Panc1 (cell line): ENCODE data around the gene POLDIP2. TPM values are rescaled to one million over a fixed set of nuclear protein-coding genes. Genes with fewer than 3 reads are reported as not detected.

Experiments
- ATAC-seq: fragments of 200-7000 bp; cut with Tn5 transposase; 2 replicates; pipeline ENCODE4 v1.9.1; 2020; ENCODE audit warnings: mild to moderate bottlenecking, moderate library complexity
- BruUV-seq: library from RNA; stranded (reverse); fragments of 400-500 nt; replicated peaks from 2 replicates; lab custom pipeline; 2021; lab: Mats Ljungman, UMichigan
- CTCF ChIA-PET: fragments of 300-600 bp; sonication (Branson Sonifier 250); formaldehyde crosslinking; loops from one replicate; lab custom pipeline; 2022; ENCODE audit warnings: antibody characterized with exemption; lab: Charles Lee
- POLR2A ChIA-PET: fragments of 300-600 bp; sonication (Branson Sonifier 250); formaldehyde crosslinking; loops from one replicate; lab custom pipeline; 2022; ENCODE audit warnings: antibody characterized with exemption; lab: Charles Lee
- DNase-seq: peaks from one replicate; pipeline ENCODE4 v3.0.0-alpha.2; 2010; ENCODE audit warnings: low read depth, low spot score
- H3K27ac ChIP-seq: 2 replicates; pipeline ENCODE4 v1.5.1; 2011; ENCODE audit warnings: mild to moderate bottlenecking, low read length, inconsistent platforms
- H3K27me3 ChIP-seq: fragments of 200-500 bp; sonication (Bioruptor generic); 2 replicates; pipeline ENCODE4 v1.6.0; 2014; ENCODE audit warnings: low read length, inconsistent platforms; ENCODE audit not compliant: control insufficient read depth, insufficient read depth
- H3K36me3 ChIP-seq: fragments of 200-500 bp; sonication (Bioruptor generic); 2 replicates; pipeline ENCODE4 v1.5.1; 2014; ENCODE audit warnings: inconsistent platforms, mild to moderate bottlenecking, low read length, moderate library complexity; ENCODE audit not compliant: control insufficient read depth, insufficient read depth
- H3K4me1 ChIP-seq: 2 replicates; pipeline ENCODE4 v1.5.1; 2011; ENCODE audit warnings: inconsistent platforms, mild to moderate bottlenecking, low read length, moderate library complexity; ENCODE audit not compliant: control insufficient read depth, insufficient read depth
- H3K4me3 ChIP-seq, 2 experiments: 2 replicates each; pipeline ENCODE4 v1.5.1; 2011 to 2012; ENCODE audit warnings: low read depth in 2 of 2, low read length in 2 of 2, mild to moderate bottlenecking in 2 of 2, inconsistent platforms in 1 of 2, moderate library complexity in 1 of 2
- H3K9me3 ChIP-seq: fragments of 200-500 bp; sonication (Bioruptor generic); 2 replicates; pipeline ENCODE4 v1.5.1; 2014; ENCODE audit warnings: low read depth, mild to moderate bottlenecking, inconsistent platforms, low read length, moderate library complexity; ENCODE audit not compliant: control insufficient read depth, insufficient read depth
- CTCF ChIP-seq: fragments of 450-650 bp; IDR thresholded peaks from 2 replicates; pipeline ENCODE4 v1.5.1; 2017; ENCODE audit warnings: mild to moderate bottlenecking
- POLR2AphosphoS5 ChIP-seq: IDR thresholded peaks from 2 replicates; pipeline ENCODE4 v1.6.1; 2012; ENCODE audit warnings: mild to moderate bottlenecking, low read depth, low read length, moderate library complexity
- REST ChIP-seq, 2 experiments: IDR thresholded peaks; 2 replicates each; pipeline ENCODE4 v1.6.1; 2011 to 2012; ENCODE audit warnings: low read depth in 2 of 2, control low read depth in 1 of 2, low read length in 1 of 2, mild to moderate bottlenecking in 1 of 2, moderate library complexity in 1 of 2; ENCODE audit not compliant: insufficient read depth in 1 of 2
- SIN3A ChIP-seq: IDR thresholded peaks from 2 replicates; pipeline ENCODE4 v1.6.1; 2012; ENCODE audit warnings: low read depth, mild to moderate bottlenecking, low read length, moderate library complexity, borderline replicate concordance; ENCODE audit not compliant: insufficient read depth
- TCF7L2 ChIP-seq: IDR thresholded peaks from 2 replicates; pipeline ENCODE4 v1.6.1; 2011; ENCODE audit warnings: mild to moderate bottlenecking, low read depth, low read length, inconsistent platforms
- in situ Hi-C: cut with HindIII; loops from 2 replicates; pipeline ENCODE4 v1.10.0; 2016; ENCODE audit warnings: low sequenced_read_pairs, low pct_unique_long_range_greater_than_20kb
- intact Hi-C: fragments of 100-400 bp; cut with micrococcal nuclease; formaldehyde crosslinking; loops from one replicate; pipeline ENCODE4 v1.10.0; 2022; ENCODE audit not compliant: unreplicated experiment
- total RNA-seq: library from RNA; stranded (reverse); gene quantifications from one replicate; pipeline ENCODE4 v1.2.1, GENCODE V29; 2021; ENCODE audit not compliant: unreplicated experiment

The POLDIP2 gene
- total RNA-seq, 1 experiment from 2014 or later: 175 TPM

- Histone ChIP-seq H3K27ac (peak within 1 kb of the TSS; percentile 64), H3K4me3 (peak within 1 kb of the TSS; percentile 59 to 73), H3K4me1 (peaks cover 8% of the 10 kb centered on the region), H3K36me3 (no peaks in the 10 kb centered on the region), H3K9me3 (no peaks in the 10 kb centered on the region), H3K27me3 (no peaks in the 10 kb centered on the region)
- CTCF ChIA-PET: interaction anchor here (1.1 to 1.7 kb wide), 2 partner anchors 11 kb away, joined by 4 to 8 read pairs; no protein-coding TSS in a partner anchor
- DNase-seq: no peak
- no peak for TF ChIP-seq CTCF
- in situ Hi-C loops (no loop called here), intact Hi-C loops (no loop called here)
- peak; percentile 92 for ATAC-seq
- BruUV-seq: no TSS peak
- POLR2A ChIA-PET: interaction anchor here (0.6 kb wide), 1 partner anchor 54 kb away, joined by 7 read pairs; no protein-coding TSS in a partner anchor
These were observed 48.5 kb upstream of the POLDIP2 start, which contains the start of gene SLC46A1 for GRCh38 chr17:28405632-28406472. Gene SLC46A1 (minus strand): TSS chr17:28406212. CDS start chr17:28406114, 98 bp downstream.

GRCh38 chr17:28404812-28405570 lies 47.7 kb upstream of the POLDIP2 start:
- Histone ChIP-seq H3K4me3 (peak overlapping the region; percentile 59 to 73), H3K36me3 (no peaks in the 10 kb centered on the region), H3K27ac (peak overlapping the region; percentile 64), H3K9me3 (no peaks in the 10 kb centered on the region), H3K27me3 (no peaks in the 10 kb centered on the region), H3K4me1 (peaks cover 8% of the 10 kb centered on the region)
- TF ChIP-seq CTCF: no peak
- no peak for TF ChIP-seq SIN3A
- no peak for DNase-seq
- no TSS peak for BruUV-seq
- in situ Hi-C loops (no loop called here), intact Hi-C loops (no loop called here)
- ChIA-PET CTCF (interaction anchor here (1.7 kb wide), 1 partner anchor 12 kb away, joined by 8 read pairs; no protein-coding TSS in a partner anchor), POLR2A (interaction anchor here (0.6 to 0.8 kb wide), 2 partner anchors 55 to 69 kb away, joined by 3 to 7 read pairs; partner anchors contain the start of genes IFT20 and TNFAIP1)
- ATAC-seq: peak; percentile 4; the same call in 1 of the 2 replicates

- Histone ChIP-seq H3K27ac (no peak overlapping the region), H3K27me3 (no peaks in the 10 kb centered on the region), H3K9me3 (no peaks in the 10 kb centered on the region), H3K36me3 (no peaks in the 10 kb centered on the region), H3K4me3 (no peak overlapping the region), H3K4me1 (peaks cover 8% of the 10 kb centered on the region)
- no TSS peak for BruUV-seq
- DNase-seq (no peak), ATAC-seq (no peak)
- intact Hi-C loops (no loop called here), in situ Hi-C loops (no loop called here)
- POLR2A ChIA-PET: interaction anchor here (0.8 kb wide), 1 partner anchor 69 kb away, joined by 3 read pairs; the partner anchor contains the start of genes IFT20 and TNFAIP1
- TF ChIP-seq SIN3A: no peak
- TF ChIP-seq CTCF: no peak
- TF ChIP-seq REST (IDR thresholded peaks at IDR 0.05; ENCODE audit: insufficient read depth in 1 of 2, low read depth in 2 of 2, low read length in 1 of 2): no peak
- TF ChIP-seq TCF7L2: no peak
- TF ChIP-seq POLR2AphosphoS5: no peak
- CTCF ChIA-PET: interaction anchor here (1.7 kb wide), 1 partner anchor 12 kb away, joined by 8 read pairs; no protein-coding TSS in a partner anchor
These were observed 47.1 kb upstream of the POLDIP2 start for GRCh38 chr17:28404461-28404811.
